HG02885 (cell line): ENCODE data around the gene NFYA.

Experiments used
- ATAC-seq: cut with Tn5 transposase; IDR thresholded peaks from one replicate; pipeline ENCODE4 v1.9.1; 2021; ENCODE audit warnings: mild to moderate bottlenecking; ENCODE audit not compliant: unreplicated experiment, poor library complexity

The NFYA gene

DNA sequence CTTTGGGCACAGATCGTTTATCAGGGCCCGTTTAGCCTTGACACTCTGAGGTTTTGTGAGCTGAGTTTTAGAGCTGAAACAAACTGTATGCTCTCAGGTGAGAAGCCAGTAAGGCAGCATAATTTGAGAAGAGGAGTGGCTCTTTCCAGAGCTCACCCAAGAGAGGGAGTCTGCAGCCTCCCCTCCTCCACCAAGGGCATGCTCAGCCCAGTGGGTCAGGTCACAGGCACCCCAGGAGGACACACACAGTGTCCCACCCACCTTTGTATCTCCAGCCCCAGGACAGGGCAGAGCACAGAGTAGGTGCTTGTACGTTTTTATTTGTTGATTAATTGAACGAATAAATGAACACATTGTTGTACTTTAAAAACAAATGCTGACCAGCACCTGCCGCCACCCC lies 27.1 kb upstream of the NFYA start:
- no peak for ATAC-seq

DNA sequence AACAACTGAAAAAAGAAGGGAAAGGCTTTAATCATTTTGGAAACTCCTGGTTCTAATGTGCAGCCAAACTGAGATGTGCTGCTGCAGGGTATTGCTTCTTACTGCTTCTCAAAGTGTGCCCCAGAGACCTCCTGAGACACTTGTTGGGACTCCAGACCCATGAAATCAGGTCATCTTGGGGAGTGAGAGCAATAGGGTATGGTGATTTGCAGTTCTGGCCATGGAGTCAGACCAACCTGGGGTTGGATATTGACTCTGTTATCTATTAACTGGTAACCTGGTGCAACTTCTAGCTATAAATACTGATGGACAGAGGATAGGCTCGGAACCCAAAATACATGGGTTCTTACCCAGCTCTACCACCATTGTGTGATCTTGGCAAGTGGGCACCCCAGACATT lies 26.7 kb upstream of the NFYA start:
- ATAC-seq: no peak

DNA sequence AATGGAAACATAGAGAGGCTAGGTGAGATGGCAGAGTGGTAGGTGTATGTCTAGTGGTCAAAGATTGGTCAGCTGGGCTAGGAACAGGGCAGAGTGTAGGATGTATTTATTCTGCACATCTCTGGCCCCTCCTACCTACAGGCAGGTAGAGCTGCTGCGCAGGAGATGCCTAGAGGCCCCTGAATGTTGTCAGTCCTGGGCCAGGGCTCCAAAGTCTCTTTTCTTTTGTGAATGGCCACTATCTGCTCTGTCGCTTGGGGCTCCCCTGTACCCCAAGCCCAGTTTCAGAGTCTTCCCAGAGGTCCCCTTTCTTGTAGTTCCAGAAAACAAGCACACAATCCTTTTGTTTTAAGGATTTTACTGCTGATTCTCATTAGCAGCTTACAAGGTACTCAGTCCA lies 25.5 kb upstream of the NFYA start:
- ATAC-seq: no peak

DNA sequence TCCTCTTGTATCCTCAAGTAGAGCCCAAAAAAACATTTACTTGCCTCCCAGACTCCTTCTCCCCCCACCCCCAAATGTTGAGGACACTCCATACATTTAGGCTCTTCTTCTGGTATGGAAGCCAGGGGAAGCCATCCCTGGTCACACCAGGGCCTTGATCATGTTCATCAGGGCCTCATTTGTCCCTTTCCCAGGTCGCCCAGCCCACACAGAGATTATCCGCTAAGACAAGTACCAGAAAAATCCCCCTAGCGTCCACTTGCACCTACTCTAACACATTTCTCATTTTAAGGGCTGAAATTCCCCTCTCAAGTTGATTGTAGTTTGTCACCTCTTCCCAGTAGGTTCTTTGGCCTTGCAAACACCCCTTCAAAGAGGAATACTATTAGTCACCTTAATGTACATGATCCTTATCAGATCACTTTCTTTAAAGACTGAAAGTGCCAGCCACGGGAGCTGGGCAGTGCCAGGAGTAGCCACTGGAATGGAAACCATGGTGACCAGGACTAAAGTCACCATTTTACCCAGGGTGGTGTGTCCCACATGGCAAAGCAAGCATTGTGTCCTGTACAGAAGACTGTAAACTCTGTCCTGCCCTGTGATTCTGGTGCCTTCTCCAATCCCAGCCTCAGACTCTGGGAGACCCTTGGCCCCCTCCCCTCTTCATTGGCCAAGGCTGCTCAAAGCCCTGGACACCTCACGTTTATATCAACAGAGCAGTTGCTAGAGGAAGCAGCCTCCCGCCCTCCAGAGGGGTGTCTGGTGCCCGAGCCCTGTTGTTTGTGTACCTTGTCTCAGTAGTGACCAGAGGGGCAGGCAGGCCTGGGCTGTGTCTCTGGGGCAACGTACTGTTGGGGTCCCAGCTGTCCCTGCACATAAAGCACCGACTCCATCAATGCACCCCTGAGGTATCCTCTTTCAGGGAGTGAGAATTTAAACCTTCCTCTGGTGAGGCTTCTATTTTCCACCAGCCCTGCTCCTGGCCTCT lies 24.7 kb upstream of the NFYA start:
- no peak for ATAC-seq

DNA sequence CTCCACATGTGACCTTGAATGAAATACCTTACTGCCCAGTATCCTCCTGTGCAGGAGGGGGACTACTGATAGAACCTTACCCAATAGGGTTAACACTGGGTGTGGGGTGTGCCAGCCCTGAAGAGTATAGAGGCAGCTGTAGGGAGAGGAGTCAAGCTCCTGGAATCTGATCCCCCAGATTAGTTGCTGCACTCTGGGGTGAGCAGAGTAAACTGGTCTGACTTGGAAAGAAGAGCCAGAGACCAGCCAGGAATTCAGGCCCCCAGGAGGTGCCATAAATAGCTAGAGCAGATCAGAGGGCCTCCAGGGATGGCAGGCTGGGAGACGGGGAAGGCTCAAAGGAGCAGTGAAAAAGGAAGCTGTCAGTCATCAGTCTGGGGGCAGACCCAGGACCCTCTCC lies 23.3 kb upstream of the NFYA start:
- no peak for ATAC-seq

DNA sequence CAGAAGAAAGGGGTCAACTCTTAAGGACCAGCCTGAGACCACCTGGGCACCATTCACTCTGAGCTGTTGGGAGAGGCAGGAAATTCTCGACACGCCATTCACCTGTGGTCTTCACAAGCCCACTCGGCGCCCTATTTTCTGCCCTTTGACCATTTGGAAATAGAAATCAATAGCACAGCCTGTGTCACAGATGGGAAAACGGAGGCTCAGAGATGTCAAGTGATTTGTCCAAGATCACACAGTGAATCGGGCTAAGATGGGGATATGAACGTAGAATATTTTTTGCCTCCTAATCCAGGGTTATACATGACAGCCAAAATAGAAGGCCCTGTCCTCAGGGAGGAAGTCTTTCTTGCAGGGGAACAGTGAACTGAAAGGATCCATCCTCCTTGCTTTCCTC lies 22.8 kb upstream of the NFYA start:
- ATAC-seq: no peak

DNA sequence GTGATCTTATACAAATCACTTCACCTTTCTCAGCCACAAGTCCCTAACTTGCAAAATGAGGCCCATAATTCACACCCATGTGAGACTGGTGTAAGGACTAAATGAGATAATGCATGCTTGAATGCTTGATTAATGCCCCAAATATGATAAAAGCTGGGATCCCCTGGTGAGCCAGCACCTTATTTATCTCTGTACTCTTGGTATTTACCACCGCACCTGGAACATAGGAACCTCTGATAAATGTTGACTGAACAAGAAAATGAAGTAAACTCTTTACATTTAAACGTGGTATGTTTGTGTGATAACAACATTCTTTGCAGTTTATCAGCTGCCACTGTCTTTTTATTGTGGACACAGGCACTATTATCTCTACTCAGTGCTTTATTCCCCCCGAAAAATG lies 22.2 kb upstream of the NFYA start:
- ATAC-seq: no peak

DNA sequence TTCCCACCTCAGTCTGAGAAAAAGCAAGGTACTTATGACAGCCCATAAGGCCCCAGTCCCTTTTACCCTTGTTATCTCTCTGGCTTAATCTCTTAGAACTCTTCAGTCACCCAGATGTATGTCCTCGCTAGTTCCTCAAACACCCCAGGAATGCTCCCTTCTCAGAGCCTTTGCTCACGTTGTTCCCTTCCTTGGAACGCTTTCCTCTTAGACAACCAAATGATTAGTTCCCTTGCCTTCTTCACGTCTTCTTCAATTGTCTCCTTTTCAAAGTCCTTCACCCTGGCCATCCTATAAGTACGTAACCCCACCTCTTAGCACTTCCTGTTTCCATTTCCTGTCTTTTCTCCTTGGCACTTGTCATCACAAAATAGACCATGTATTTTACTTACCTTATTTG lies 20.9 kb upstream of the NFYA start:
- no peak for ATAC-seq

DNA sequence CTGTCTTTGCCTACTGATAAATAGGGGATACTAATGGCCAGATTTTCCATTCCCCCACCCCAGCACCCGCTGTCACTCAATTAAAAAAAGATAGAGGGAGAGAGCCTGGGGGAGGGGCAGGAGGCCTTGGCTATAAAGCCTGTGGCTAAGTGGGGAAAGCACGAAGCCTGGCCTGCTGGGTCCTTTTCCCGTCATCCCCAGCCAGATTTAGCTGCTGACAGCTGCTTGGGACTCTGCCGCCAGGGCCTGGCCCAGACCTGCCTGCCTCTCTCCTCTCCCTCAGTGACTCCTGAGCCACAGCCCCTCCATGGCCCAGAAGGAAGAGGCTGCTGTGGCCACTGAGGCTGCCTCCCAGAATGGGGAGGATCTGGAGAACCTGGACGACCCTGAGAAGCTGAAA lies 19.7 kb upstream of the NFYA start, which contains the start of gene APOBEC2:
Gene APOBEC2 (plus strand): TSS at position 162 of the 400 bp plus-strand sequence. CDS start 146 bp downstream, at position 308.
- ATAC-seq: no peak

DNA sequence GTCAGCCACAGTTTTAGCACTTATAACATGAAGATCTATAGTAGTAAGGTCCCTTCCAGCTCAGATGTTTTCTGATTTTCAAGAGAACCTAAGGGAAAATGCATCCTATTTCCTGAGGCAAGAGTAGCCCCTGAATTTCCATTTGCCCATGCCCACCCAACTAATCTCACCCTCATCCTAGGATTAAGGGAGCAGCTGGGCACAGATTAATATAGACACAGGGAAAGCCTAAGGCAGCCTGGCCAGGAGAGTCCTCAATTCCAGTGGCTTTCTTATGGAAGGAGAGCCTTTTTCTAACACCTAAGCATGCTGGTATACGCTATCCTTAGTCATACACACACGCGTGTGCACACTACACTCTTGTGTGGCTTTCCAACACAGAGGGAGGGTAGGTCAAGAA lies 18.3 kb upstream of the NFYA start:
- ATAC-seq: no peak

DNA sequence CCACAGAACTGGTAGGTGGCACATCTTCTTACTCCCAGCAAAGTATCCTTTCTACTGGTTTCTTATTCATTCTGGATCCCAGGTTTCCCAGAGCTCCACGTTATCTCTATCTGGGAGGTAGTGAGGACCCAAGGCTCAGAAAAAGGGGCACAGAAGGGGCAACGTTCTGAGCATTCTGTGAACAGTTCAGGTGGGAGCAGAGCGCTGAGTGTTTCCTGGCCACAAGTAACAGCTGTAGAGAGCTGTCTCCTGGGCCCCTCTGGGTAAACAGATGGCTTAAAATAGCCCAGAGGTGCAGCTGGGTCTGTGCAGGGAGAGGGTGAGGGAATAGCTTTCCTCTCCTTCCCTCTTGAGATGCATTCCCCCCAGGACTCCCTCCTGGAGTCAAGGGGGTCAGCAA lies 17.6 kb upstream of the NFYA start:
- ATAC-seq: no peak

DNA sequence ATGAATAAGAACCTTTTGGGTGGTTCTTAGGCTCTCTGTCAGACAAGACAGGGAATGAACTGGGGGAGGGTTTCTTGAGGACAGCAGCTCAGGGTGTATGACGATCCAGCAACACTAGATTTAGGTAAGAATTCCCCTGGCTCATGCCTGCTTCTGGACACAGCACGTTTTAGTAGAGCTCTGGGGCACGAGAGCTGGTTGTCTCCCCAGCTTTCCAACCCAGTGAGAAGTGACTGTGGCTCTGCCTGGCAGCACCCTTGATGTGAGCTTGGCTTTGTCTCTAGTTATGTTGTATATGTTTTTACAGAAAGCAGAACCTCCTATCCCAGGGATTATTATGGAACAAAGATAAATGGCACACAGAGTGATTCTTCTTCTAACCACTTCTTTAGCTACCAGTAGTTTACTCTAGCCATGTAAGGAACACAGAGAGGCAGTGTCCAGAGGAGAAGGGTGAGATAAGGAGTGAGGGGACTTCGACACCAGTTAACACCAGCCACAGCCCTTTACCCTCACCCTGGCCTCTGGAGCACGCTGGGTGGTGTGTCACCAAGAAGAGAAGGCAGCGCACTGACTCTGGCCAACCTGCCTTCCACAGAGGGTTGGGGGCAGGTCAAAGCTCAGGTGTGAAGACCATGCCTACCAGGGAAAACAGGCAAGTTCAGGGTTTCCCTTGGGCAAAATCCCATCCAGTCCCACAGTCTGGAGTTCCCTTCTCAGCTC lies 15.8 kb upstream of the NFYA start:
- ATAC-seq: no peak

DNA sequence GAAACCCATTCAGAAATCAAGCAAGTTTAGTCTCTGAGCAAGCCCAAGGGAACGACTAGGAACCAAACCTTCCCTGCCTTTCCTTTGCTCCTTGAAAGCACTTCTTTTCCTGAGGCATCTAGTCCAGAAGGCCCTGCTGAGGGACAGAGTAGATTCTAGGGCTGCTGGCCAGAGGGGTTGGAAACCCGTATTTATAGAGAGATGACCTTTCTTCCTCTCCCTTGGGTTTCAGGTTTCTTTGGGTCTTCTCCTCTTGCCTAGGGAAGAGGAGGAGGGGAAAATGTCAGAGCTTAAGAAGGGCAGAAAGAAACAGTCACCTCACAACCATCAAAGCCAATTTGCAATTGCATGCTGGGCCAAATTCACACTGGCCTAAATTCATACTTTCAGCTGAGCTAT lies 14.0 kb upstream of the NFYA start:
- ATAC-seq: no peak

DNA sequence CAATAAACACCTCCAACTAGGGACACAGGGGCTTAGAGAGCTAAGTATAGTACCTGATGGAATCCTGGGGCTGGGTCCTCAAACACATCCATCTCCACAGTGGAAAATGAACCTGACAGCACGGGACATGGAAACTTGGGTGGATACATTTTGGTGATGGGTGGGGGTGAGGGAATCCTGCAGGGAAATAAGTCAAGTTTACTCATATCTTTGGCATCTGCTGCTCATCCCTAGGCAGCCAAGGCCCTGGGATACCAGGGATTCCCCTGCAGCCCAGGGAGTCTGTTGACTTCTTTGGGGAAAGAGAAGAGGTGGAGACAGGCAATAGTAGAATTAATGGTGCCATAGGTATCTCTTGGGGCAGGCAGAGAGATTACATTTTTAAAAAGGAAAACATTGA lies 13.2 kb upstream of the NFYA start:
- no peak for ATAC-seq

DNA sequence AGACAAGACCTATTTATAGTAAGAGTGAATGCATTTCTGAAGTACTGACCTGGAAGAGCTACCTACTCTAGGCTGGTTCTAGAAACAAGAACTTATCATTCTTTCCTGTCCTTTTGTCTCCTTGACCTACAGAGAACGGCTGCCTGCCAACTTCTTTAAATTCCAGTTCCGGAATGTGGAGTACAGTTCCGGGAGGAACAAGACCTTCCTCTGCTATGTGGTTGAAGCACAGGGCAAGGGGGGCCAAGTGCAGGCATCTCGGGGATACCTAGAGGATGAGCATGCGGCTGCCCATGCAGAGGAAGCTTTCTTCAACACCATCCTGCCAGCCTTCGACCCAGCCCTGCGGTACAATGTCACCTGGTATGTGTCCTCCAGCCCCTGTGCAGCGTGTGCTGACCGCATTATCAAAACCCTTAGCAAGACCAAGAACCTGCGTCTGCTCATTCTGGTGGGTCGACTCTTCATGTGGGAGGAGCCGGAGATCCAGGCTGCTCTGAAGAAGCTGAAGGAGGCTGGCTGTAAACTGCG lies 11.5 kb upstream of the NFYA start:
- no peak for ATAC-seq

DNA sequence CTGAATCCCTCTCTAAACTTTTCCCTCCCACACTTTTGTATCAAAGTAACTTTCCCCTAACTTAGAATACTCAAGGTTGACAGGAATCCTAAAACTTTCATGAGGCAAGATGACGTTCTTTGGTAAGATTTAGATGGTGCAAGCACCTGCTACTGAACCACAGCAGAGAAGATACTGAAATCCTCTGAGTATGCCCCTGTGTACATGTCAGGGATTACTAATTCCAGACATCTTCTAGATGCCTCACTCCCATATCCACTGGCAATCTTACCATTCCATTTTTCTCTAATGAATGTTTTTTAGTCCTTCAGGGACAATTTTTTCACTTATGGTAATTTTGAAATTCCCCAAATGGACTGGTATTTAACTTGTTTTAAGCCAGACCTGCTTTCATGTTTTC lies 10.7 kb upstream of the NFYA start:
- ATAC-seq: no peak

DNA sequence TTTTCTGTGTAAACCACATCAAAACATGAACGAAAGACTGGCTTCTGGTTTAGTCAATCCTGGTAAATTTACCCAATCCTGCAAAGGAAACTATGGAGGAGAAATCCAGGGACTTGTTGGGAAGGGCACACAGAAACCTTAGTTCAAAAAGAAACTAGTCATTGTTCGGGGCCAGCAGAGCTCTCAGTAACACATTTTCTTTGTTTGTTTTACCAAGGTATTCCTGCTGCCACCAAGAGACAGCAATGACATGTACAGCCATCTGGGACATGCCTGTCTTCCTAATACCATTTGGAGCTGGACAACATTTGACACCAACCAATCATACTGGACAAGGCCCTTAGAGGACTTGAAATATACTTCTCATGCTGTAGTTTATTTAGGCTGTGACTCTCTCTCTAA lies 8.9 kb upstream of the NFYA start:
- no peak for ATAC-seq

DNA sequence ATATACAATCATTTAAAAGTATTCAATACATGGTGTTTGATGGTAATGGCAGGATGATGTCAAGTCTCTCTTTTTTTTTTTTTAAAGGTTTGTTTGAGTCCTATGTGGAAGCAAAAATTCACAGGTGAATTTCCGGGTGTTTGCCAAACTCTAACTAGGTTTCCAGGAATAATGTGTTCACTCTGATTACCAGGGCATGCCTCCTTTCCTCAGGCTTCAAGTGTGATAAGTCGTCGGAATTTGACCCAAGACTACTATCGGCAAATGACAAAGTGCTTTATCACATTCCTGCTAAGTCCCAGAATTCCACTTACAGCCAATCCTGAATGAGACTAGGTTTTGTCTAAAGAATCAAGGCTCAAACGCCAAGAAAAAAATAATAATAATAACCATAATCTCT lies 7.9 kb upstream of the NFYA start:
- ATAC-seq: no peak

DNA sequence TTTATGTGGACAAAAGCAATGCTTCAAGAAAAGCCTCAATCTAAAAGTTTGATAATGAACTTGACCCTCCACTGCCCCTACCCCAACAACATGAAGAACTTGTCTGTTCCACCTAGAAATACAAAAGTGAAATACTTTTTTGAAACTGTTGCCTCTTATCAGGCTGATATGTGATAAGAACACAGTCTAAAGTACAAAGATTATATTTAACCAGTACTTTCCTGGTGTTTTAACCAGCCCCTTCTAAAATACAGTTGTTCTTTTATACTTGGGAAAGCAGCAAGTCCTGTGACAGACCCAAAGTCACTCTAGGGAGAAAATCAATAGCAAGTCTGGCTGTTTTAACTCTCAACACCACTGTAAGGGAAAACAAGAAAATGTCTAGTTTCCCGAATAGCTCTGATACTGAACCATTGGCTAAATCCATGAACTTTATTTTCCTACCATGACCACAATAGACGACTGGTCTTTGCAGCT lies 7.2 kb upstream of the NFYA start:
- ATAC-seq: no peak

DNA sequence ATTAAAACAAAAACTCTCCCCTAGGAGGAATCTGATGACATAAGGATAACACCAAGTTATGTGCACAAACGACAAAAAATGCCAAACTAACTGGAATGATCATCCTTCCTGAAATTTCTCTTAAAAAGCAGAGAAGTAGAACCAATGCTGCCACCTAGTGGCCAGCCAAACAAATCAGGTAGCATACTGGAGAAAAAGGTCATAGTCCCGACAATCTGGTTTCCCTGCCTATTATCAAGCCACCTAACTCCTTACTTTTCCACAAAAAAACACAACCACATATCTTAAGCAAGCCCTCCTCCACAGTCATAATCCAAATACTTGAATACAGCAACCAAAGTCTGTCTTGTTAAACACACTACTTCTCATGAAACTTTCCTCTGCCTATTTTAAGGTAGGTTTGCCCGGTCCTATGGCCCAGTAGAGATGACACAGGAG lies 5.9 kb upstream of the NFYA start:
- no peak for ATAC-seq

DNA sequence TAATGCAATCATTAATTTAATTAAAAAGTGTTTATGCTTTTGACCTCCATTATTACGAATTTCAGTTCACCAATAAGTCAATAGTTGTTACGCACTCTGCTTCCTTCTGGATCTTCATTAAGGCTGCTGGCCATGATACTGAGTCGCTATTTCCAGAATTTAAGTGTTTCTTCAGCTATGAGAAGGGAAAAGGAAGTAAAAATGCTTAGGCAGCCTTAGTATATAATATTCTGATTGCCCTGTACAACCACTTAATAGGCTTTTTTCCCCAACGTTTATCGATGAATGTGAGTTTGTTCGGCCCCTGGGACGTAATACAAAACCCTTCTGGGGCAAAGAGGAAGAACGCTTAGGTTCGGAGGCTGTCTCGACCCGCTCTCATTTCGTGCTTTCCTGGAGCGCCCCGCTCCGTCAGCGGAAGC lies 1.3 kb upstream of the NFYA start:
- no peak for ATAC-seq
